ENCODE measurements around the gene ATP6V0A1. TPM values are rescaled to one million over a fixed set of nuclear protein-coding genes. Genes with fewer than 3 reads are reported as not detected.
A peak's percentile ranks its signal among the peaks of the same experiment; 100 is the strongest.

ATP6V0A1 gene
- total RNA-seq, 4 donors from 2014 or later, result 91.8 to 313 (median 115) TPM

DNA sequence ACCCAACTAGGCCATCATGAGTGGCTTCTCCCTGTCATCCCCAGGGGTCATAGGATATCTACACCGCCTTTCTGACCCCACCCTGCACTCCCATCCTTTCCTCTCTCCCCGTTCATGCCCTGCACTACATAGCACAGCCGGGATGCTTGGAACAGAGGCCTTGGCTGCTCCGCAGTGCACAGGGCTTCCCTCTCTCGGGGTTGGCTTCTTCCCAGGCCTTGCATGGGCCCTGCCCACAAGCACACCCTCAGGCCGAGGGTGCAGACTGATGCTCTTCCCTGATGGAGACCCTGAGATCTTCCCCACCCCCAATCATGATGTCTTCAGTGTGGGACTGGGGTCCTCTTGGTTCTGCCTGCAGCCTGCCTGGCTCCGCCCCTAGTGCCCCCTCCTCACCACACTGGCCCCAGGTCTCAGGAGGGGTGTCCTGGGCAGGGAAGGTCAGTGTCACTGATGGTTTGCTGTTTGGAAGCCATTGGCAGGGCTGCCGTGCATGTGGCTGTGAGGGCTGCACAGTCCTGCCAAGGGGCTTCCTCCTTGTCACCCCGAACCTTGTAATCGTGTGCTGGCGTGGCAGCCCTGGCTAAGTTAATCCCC, 63.1 kb downstream of the ATP6V0A1 start:
- in situ Hi-C loops (cut with MboI; ENCODE audit: low pct_ligation_motif_present in 1 of 4, low pct_unique_long_range_greater_than_20kb in 1 of 4, low sequenced_read_pairs in 3 of 4), result loop anchor here (10.0 to 25.0 kb wide), 5 partner anchors 87 to 209 kb away; partner anchors contain the start of gene CAVIN1 (in 1 of the 4)
- 53% methylated on average over 11 of the region's 11 CpGs; no CpG with 5 or more reads in 1 of the 2 donors for WGBS, 2 donors (ENCODE audit: low coverage in 1 of 2)
- intact Hi-C loops (cut with DNase I; ENCODE audit: low total_unique reads), result loop anchor here (10.0 kb wide), 1 partner anchor 97 kb away; the partner anchor contains the start of gene CAVIN1

GRCh38 chr17:42522263-42522790, 63.6 kb downstream of the ATP6V0A1 start:
- in situ Hi-C loops (cut with MboI; ENCODE audit: low pct_ligation_motif_present in 1 of 4, low pct_unique_long_range_greater_than_20kb in 1 of 4, low sequenced_read_pairs in 3 of 4), result loop anchor here (10.0 to 25.0 kb wide), 5 partner anchors 88 to 210 kb away; partner anchors contain the start of gene CAVIN1 (in 1 of the 4)
- no peaks in the 10 kb centered on the region for H3K9me3 ChIP-seq
- no peak for TF ChIP-seq POLR2A (IDR thresholded peaks at IDR 0.05)
- TF ChIP-seq EP300 (IDR thresholded peaks at IDR 0.05; ENCODE audit: low read depth), result no peak
- intact Hi-C loops (cut with DNase I; ENCODE audit: low total_unique reads), result loop anchor here (10.0 kb wide), 1 partner anchor 98 kb away; the partner anchor contains the start of gene CAVIN1
- no peak overlapping the region for H3K4me3 ChIP-seq
- 85% methylated on average over 9 of the region's 9 CpGs; no CpG with 5 or more reads in 1 of the 2 donors for WGBS, 2 donors (ENCODE audit: low coverage in 1 of 2)
- H3K27me3 ChIP-seq, result no peaks in the 10 kb centered on the region
- DNase-seq, result no peak
- peaks cover 60 to 74% (median 66%) of the 10 kb centered on the region in 4 donors for H3K4me1 ChIP-seq
- H3K36me3 ChIP-seq, result no peaks in the 10 kb centered on the region
- H3K27ac ChIP-seq, result peak overlapping the region; percentile 89 to 98 (median 92)

More for the DNA sequence above, 63.1 kb downstream of the ATP6V0A1 start:
- TF ChIP-seq, protein P1, sequence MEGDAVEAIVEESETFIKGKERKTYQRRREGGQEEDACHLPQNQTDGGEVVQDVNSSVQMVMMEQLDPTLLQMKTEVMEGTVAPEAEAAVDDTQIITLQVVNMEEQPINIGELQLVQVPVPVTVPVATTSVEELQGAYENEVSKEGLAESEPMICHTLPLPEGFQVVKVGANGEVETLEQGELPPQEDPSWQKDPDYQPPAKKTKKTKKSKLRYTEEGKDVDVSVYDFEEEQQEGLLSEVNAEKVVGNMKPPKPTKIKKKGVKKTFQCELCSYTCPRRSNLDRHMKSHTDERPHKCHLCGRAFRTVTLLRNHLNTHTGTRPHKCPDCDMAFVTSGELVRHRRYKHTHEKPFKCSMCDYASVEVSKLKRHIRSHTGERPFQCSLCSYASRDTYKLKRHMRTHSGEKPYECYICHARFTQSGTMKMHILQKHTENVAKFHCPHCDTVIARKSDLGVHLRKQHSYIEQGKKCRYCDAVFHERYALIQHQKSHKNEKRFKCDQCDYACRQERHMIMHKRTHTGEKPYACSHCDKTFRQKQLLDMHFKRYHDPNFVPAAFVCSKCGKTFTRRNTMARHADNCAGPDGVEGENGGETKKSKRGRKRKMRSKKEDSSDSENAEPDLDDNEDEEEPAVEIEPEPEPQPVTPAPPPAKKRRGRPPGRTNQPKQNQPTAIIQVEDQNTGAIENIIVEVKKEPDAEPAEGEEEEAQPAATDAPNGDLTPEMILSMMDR (IDR thresholded peaks at IDR 0.05), result no peak
- TF ChIP-seq POLR2AphosphoS5 (IDR thresholded peaks at IDR 0.05) (no peak), POLR2A (IDR thresholded peaks at IDR 0.05) (no peak), EP300 (IDR thresholded peaks at IDR 0.05; ENCODE audit: low read depth) (no peak)
- Histone ChIP-seq H3K4me1 (peaks cover 57 to 74% (median 67%) of the 10 kb centered on the region in 4 donors), H3K36me3 (no peaks in the 10 kb centered on the region), H3K9me3 (no peaks in the 10 kb centered on the region), H3K4me3 (no peak overlapping the region), H3K27ac (peak overlapping the region; percentile 89 to 98 (median 92)), H3K27me3 (no peaks in the 10 kb centered on the region)
- no peak for DNase-seq

DNA sequence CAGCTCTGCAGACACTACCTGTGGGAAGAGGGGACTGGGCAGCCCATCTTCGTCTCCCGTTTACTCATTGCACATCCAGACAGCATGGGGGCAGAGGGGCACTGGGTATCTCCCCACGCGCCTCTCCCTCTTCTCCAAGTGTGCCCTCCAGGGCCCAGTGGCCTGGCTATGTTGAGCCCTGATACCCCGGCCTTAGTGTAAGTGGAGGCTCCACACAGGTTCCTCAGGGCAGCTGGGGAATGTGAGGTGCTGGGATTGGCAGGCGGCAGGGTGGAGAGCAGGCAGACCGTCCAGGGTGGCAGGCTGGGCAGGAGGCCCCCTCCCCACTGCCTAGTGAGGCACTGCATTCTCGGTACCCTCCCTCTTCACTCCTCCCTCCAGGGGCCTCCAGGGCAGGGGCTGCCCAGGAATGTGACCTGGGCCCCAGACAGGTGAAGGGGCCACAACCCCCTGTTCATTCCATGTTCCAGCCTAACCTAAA, 64.2 kb downstream of the ATP6V0A1 start:
- Histone ChIP-seq H3K36me3 (no peaks in the 10 kb centered on the region), H3K4me1 (peaks cover 58 to 69% (median 63%) of the 10 kb centered on the region in 4 donors), H3K4me3 (no peak overlapping the region), H3K9me3 (no peaks in the 10 kb centered on the region), H3K27ac (peak overlapping the region; percentile 89 to 98 (median 92)), H3K27me3 (no peaks in the 10 kb centered on the region)
- WGBS, 2 donors (ENCODE audit: low coverage in 1 of 2), result 92% methylated on average over 8 of the region's 8 CpGs; no CpG with 5 or more reads in 1 of the 2 donors
- intact Hi-C loops (cut with DNase I; ENCODE audit: low total_unique reads) (loop anchor here (10.0 kb wide), 1 partner anchor 98 kb away; the partner anchor contains the start of gene CAVIN1), in situ Hi-C loops (cut with MboI; ENCODE audit: low pct_ligation_motif_present in 1 of 4, low pct_unique_long_range_greater_than_20kb in 1 of 4, low sequenced_read_pairs in 3 of 4) (loop anchor here (10.0 to 25.0 kb wide), 5 partner anchors 88 to 211 kb away; partner anchors contain the start of gene CAVIN1 (in 1 of the 4))
- TF ChIP-seq POLR2A (IDR thresholded peaks at IDR 0.05) (no peak), POLR2AphosphoS5 (IDR thresholded peaks at IDR 0.05) (no peak), EP300 (IDR thresholded peaks at IDR 0.05; ENCODE audit: low read depth) (no peak)
- TF ChIP-seq, protein P1 (IDR thresholded peaks at IDR 0.05), result no peak
- no peak for DNase-seq

DNA sequence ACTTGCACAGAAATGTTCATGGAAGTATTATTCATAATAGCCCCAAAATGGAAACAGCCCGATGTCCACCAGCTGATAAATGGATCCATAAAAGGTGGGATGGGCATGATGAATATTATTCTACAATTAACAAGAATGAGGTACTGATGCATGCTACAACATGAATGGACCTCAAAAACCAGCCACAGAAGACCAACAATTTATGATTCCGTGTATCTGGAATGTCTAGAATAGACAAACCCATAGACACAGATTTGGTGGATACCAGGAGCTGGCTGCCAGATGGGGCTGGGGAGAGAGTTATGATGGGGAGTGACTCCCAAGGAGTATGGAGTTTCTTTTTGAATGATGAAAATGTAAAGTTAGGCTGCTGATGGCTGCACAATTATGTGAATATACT, 66.5 kb downstream of the ATP6V0A1 start:
- in situ Hi-C loops (cut with MboI; ENCODE audit: low pct_ligation_motif_present in 1 of 4, low pct_unique_long_range_greater_than_20kb in 1 of 4, low sequenced_read_pairs in 3 of 4), result loop anchor here in 2 of 4 donors (5.0 to 10.0 kb wide), 3 partner anchors 90 to 203 kb away; no protein-coding TSS in a partner anchor
- intact Hi-C loops (cut with DNase I; ENCODE audit: low total_unique reads), result loop anchor here (5.0 to 10.0 kb wide), 2 partner anchors 100 to 203 kb away; partner anchors contain the start of gene CAVIN1

More for the DNA sequence above, 66.5 kb downstream of the ATP6V0A1 start:
- H3K9me3 ChIP-seq, result no peaks in the 10 kb centered on the region
- DNase-seq, result no peak
- 83 to 85% methylated on average over 2 of the region's 2 CpGs for WGBS, 2 donors (ENCODE audit: low coverage in 1 of 2)
- no peaks in the 10 kb centered on the region for H3K27me3 ChIP-seq
- peaks cover 37 to 57% (median 39%) of the 10 kb centered on the region in 4 donors for H3K4me1 ChIP-seq
- H3K36me3 ChIP-seq, result no peaks in the 10 kb centered on the region
- H3K4me3 ChIP-seq, result no peak overlapping the region
- TF ChIP-seq EP300 (IDR thresholded peaks at IDR 0.05; ENCODE audit: low read depth), result no peak
- TF ChIP-seq POLR2AphosphoS5 (IDR thresholded peaks at IDR 0.05), result no peak
- TF ChIP-seq, protein P1 (IDR thresholded peaks at IDR 0.05), result no peak
- H3K27ac ChIP-seq, result peak overlapping the region in 3 of 4 donors; percentile 60 to 72 (median 68)
